HG02981 (cell line): ENCODE results near the gene IFNGR1.
"Not testable (repeated sequence)": the region's sequence is repeated elsewhere in the genome, so short reads cannot be mapped to it uniquely, and the experiment has no call there.

Source experiments
- ATAC-seq: cut with Tn5 transposase; IDR thresholded peaks from one replicate; pipeline ENCODE4 v1.9.1; 2021; ENCODE audit warnings: mild to moderate bottlenecking, moderate library complexity; ENCODE audit not compliant: unreplicated experiment

The IFNGR1 gene

GRCh38 chr6:137213813-137214212 is 5.4 kb downstream of the IFNGR1 start:
- ATAC-seq = no peak

DNA sequence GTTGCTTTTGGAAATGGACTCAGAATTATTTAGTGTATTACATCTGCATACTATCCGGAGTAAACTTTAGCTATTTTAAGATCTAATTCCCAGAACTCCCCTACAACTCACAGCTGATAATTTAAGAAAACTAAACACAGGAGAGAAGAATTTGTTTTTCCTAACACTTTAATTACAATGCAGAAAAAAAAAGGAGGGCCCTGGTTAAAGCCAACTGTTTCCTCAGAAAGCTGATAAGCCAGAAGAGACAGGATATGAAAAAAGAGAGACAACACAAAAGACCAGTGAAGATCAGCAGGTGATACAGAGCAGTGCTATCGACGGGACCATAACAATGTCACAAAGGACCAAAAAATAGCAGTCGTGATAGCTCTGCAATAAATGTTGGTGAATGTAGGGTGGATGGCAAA is 5.8 kb downstream of the IFNGR1 start:
- no peak for ATAC-seq

- no peak for ATAC-seq
Measured at GRCh38 chr6:137211910-137212309, 7.3 kb downstream of the IFNGR1 start.

DNA sequence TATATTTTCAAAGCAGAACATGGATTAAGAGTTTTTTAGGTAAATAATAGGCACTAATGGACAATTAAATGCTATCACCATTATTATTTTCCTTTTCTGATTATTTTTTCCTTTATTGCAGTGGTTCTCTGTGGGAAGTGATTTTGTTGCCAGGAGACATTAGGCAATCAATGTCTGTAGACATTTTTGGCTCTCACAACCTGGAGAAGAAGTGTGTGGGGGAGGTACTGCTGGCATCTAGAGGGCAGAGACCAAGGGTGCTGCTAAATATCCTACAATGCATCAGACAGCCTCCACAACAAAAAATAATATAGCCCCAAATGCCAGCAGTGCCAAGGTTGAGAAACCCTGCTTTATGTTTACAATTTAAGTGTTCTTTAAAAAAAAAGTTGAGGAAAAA is 8.3 kb downstream of the IFNGR1 start:
- no peak for ATAC-seq

DNA sequence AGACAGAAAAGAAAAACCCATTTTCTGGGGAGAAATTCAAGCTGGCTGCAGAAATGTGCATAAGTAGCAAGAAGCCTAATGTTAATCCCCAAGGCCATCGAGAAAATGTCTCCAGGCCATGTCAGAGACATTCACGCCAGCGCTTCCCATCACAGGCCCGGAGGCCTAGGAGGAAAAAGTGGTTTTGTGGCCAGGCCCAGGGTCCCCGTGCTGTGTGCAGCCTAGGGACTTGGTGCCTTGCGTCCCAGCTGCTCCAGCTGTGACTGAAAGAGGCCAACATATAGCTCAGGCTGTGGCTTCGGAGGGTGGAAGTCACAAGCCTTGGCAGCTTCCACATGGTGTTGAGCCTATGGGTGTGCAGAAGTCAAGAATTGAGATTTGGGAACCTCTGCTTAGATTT is 10.9 kb downstream of the IFNGR1 start:
- no peak for ATAC-seq

DNA sequence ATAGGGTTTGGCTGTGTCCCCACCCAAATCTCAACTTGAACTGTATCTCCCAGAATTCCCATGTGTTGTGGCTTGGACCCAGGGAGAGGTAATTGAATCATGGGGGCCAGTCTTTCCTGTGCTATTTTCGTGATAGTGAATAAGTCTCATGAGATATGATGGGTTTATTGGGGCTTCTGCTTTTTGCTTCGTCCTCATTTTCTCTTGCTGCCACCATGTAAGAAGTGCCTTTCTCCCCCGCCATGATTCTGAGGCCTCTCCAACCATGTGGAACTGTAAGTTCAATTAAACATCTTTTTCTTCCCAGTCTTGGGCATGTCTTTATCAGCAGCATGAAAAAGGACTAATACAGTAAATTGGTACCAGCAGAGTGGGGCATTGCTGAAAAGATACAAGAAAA is 11.7 kb downstream of the IFNGR1 start:
- ATAC-seq = not testable (repeated sequence)

DNA sequence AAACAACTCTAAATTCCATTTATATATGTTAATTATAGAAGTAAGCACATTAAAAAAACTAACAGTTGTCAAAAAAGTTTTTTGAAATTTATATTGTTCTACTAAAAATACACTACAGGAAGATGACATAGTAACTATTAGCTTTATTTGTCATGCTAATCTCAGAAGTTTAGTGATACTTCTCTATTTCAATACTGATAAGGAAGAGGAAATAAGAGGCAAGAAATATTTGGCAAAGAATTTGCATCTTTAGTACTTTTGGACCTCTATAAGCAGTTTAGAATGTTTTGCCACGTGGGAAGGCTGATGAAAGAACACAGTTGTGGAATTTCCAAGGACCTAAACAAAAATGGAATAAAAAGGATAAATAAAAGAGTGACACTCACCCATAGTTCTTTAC is 12.6 kb downstream of the IFNGR1 start:
- no peak for ATAC-seq

- no peak for ATAC-seq
Measured at GRCh38 chr6:137203256-137203655, 15.9 kb downstream of the IFNGR1 start.

GRCh38 chr6:137202078-137202477 is 17.1 kb downstream of the IFNGR1 start:
- no peak for ATAC-seq

DNA sequence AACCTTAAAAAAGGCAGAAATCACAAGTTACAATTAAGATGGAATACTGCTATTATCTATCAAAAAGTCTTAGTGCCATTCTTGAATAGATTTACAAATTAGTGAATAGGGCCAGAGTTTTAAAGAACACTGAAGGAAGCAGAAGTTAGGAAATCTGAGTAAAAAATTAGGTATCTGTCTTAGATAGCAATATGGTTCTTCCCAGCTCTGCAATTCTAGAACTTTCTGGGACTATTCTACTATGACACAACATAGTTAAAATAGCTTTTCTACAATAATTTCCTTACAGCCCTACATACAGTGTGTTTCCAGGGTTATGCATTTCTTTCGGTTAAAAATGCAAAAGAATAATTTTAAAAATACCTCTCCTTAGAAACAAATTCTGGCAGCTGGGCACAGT is 18.2 kb downstream of the IFNGR1 start:
- ATAC-seq = no peak

DNA sequence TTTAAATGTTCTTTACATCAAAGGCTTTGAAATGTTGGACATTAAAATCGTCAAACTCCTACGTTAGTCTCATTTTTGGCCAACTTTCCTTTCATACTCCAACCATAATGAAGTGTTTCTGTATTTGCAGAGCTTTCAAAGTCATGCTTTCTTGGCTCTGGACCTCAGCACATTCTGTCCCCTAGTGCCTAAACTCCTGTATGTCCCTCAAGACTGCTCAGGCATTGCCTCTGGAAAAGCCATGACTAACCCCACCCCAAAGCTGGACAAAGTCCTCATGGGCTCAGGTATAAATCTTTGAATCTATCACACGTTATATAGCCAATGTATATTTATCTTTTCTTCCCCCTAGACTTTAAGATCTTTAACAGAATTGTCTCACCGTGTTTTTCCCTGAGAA is 18.9 kb downstream of the IFNGR1 start:
- no peak for ATAC-seq

GRCh38 chr6:137197684-137198645 is 21.2 kb downstream of the IFNGR1 start:
- ATAC-seq = no peak

- ATAC-seq = no peak
Measured at GRCh38 chr6:137193256-137194070, 25.7 kb downstream of the IFNGR1 start.

DNA sequence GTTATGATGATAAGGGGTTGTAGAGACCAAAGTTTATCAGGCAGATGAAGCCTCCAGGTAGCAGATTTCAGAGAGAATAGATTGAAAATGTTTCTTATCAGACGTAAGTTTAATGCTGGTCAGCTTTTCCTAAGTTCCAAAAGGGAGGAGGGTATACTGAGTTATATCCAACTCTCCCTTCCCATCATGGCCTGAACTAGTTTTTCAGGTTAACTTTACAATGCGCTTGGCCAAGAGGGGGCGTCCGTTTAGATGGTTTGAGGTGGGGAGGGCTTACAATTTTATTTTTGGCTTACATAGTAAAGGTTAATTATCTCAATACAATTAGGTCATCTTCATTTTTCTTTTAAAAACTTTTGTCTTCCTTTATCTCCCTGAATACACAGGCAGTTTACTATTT is 26.4 kb downstream of the IFNGR1 start:
- no peak for ATAC-seq

DNA sequence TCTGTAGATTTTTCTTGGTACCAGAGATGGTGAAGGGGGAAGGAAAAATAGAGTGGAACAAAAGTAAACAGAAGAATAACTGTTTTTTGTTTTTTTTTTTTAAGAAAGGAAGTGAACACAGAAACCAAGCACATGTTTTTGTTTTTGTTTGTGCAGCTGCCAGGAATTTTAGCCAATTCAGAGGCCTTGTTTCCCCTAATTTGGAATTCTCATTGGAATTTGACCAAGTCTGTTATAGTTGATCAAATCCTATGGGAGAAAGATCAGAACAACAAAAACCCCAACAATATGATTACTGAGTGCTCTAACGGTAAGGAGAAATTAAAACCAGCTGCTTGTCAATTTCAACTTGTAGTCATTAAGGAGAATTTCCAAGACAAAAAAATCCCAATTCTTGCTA is 27.5 kb downstream of the IFNGR1 start:
- ATAC-seq = no peak

- no peak for ATAC-seq
Measured at GRCh38 chr6:137191236-137191635, 27.9 kb downstream of the IFNGR1 start.

DNA sequence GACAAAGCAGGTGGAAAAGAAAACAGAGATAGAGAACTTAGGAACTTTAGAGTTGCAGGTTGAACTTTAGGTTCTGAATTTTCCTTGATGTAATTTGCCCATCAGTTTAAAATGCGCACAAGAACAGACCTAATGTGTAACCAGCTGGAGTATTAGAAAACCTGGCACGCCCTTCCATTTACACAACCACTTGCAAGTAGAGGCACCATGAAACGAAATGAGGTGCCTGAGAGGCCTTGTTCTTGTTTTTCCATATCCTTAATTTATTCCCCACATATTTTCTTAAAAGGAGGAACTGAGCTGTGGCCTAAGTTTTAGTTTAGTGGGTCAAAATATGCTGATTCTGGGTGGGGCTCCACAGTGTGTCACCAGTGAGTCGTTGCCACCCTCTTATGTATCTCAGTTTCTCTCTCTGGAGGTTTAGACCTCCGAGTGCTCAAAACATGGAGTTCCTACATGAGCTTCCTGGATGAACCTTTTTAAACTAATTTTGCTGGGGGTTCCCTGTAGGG is 28.5 kb downstream of the IFNGR1 start:
- no peak for ATAC-seq

DNA sequence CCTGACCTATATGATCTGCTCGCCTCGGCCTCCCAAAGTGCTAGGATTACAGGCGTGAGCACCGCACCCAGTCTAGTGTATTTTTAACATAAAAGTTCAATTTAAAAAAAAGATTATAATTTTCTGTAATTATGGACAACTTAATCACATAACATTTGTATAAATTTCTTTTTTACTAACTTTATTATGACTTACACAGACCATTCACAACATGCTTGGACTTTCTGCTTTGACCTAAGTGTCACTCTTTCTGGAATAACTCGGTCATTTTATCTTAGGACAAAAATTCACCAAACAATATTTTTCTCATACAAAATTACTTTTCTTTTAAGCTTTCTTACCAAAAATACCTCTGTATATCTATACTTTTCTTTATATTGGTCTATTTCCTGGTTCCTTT is 30.3 kb downstream of the IFNGR1 start:
- ATAC-seq = no peak

DNA sequence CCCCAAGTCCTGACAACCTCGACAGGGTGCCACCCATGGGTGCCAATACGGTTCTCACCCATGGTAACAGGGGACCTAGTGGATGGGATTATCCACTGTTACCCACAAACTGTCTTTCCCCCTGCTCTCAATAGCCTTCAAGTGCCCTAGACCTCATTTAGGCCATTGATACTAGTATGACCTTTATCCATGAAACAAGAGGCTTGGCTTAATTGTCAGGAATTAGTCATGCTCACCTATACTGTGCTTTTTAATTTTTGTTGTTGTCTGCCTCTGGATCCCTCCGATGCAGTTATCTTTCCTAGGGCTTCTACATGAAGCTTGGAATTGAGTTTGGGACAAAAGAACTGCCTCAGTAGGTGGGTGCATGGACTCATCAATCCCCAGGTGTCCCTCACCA is 33.9 kb downstream of the IFNGR1 start:
- no peak for ATAC-seq

DNA sequence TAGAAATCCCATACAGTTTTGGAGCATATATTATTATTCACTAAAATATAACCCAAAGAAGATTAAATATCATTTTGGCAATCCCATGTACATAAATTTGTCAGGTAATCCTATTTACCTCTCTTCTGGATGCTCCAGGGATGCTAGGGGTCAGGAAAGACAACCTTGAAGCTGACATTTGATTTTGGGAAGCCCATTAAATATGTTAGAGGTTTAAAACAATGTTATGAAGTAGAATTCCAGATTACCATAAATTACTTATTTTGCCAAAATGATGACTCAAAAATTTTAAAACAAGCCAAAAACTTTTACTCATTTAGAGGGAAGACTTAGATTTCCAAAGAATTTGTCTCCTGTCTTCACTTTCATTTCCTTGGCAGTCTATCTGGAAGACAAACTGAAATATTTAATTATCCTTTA is 36.5 kb downstream of the IFNGR1 start:
- no peak for ATAC-seq

DNA sequence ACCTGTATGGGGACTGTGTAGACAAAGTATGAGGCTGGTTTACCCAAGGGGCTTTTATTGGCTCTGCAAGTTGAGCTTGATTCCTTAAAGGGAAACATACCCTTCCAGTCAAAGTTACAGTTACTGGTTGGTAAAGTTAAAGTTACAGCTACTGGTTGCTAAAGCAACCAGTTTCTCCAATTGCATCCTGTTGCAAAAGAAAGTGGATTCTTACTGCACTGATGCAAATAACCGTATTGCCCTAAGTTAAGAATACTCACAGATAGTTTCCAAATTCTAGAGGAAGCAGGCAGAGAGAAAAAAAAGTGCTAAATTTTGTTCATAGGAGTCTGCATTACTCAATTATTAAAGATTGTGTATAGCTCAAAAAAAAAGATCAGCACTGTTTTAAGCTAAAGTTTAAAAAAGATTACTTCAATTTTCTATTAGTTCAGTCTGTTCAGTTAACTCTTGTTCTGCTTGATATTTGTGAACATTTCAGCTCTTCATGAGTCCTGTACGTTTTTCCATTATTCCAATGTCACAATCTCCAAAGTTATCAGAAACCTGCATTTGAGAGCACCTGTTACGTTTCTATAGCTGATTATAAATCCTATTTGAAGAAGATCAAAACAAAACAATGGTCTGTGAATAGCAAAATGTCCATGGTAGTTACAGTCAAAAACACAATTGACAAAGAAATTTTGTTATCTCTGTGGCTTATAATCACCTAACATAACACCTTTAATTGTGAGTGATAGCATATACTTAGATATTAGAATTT is 37.1 kb downstream of the IFNGR1 start:
- no peak for ATAC-seq
